Liver (tissue), 9 donors: ENCODE results near the gene ACTR10. TPM values are rescaled to one million over a fixed set of nuclear protein-coding genes. Genes with fewer than 3 reads are reported as not detected.

Experiments used
- DNase-seq: peaks from one replicate; pipeline ENCODE4 v3.0.0-alpha.2; 2017; ENCODE audit warnings: low spot score
- H3K27ac ChIP-seq, 2 donors: one replicate each; pipeline ENCODE4 v1.7.0; 2013; ENCODE audit warnings: inconsistent platforms in 2 of 2, low read length in 2 of 2, control low read depth in 1 of 2, low read depth in 1 of 2, mild to moderate bottlenecking in 1 of 2
- H3K27me3 ChIP-seq, 4 donors: one replicate each; pipeline versions ENCODE4 v1.6.1 to v1.7.0; 2013; ENCODE audit warnings: low read length in 3 of 4, inconsistent platforms in 1 of 4, mild to moderate bottlenecking in 1 of 4, moderate library complexity in 1 of 4; ENCODE audit not compliant: control insufficient read depth in 4 of 4, insufficient read depth in 4 of 4
- H3K36me3 ChIP-seq, 4 donors: one replicate each; pipeline versions ENCODE4 v1.6.1 to v1.7.0; 2013; ENCODE audit warnings: low read length in 3 of 4, mild to moderate bottlenecking in 3 of 4, low read depth in 1 of 4, moderate library complexity in 1 of 4; ENCODE audit not compliant: control insufficient read depth in 4 of 4, insufficient read depth in 3 of 4
- H3K4me1 ChIP-seq, 4 donors: one replicate each; pipeline versions ENCODE4 v1.6.1 to v1.7.0; 2013; ENCODE audit warnings: low read length in 3 of 4, mild to moderate bottlenecking in 3 of 4, moderate library complexity in 1 of 4; ENCODE audit not compliant: control insufficient read depth in 4 of 4, insufficient read depth in 4 of 4
- H3K4me3 ChIP-seq, 3 donors: one replicate each; pipeline versions ENCODE4 v1.6.1 to v1.7.0; 2013; ENCODE audit warnings: low read length in 3 of 3, control low read depth in 1 of 3, low read depth in 1 of 3, mild to moderate bottlenecking in 1 of 3
- H3K9ac ChIP-seq, 2 donors: one replicate each; pipeline ENCODE4 v1.7.0; 2013; ENCODE audit warnings: low read length in 2 of 2, mild to moderate bottlenecking in 2 of 2, moderate library complexity in 2 of 2, control low read depth in 1 of 2, low read depth in 1 of 2
- H3K9me3 ChIP-seq, 4 donors: one replicate each; pipeline versions ENCODE4 v1.6.1 to v1.7.0; 2013; ENCODE audit warnings: low read length in 3 of 4; ENCODE audit not compliant: control insufficient read depth in 4 of 4
- EGR1 ChIP-seq, 2 donors: IDR thresholded peaks; 2 replicates each; pipeline ENCODE4 v1.6.1; 2016 to 2018; ENCODE audit warnings: antibody characterized with exemption in 2 of 2, low read depth in 2 of 2
- FOXA1 ChIP-seq: IDR thresholded peaks from 2 replicates; pipeline ENCODE4 v1.6.1; 2016; ENCODE audit warnings: antibody characterized with exemption
- FOXA2 ChIP-seq: IDR thresholded peaks from 2 replicates; pipeline ENCODE4 v1.6.1; 2016; ENCODE audit warnings: antibody characterized with exemption
- GABPA ChIP-seq, 2 donors: IDR thresholded peaks in 1 of 2; conservative IDR thresholded peaks in 1 of 2; 2 replicates each; pipeline ENCODE4 v1.6.1; 2016; ENCODE audit warnings: antibody characterized with exemption in 2 of 2, mild to moderate bottlenecking in 1 of 2, moderate library complexity in 1 of 2
- HNF4A ChIP-seq, 2 donors: conservative IDR thresholded peaks; 2 replicates each; pipeline ENCODE4 v1.6.1; 2016; ENCODE audit warnings: antibody characterized with exemption in 2 of 2, mild to moderate bottlenecking in 2 of 2
- HNF4G ChIP-seq: IDR thresholded peaks from 2 replicates; pipeline ENCODE4 v1.6.1; 2016; ENCODE audit warnings: antibody characterized with exemption
- JUND ChIP-seq, 2 donors: IDR thresholded peaks; 2 replicates each; pipeline ENCODE4 v1.6.1; 2016; ENCODE audit warnings: antibody characterized with exemption in 2 of 2
- NR2F2 ChIP-seq: IDR thresholded peaks from 2 replicates; pipeline ENCODE4 v1.6.1; 2016; ENCODE audit warnings: antibody characterized with exemption
- RAD21 ChIP-seq, 2 donors: IDR thresholded peaks; 2 replicates each; pipeline ENCODE4 v1.6.1; 2016; ENCODE audit warnings: antibody characterized with exemption in 2 of 2, mild to moderate bottlenecking in 2 of 2
- RXRA ChIP-seq, 2 donors: IDR thresholded peaks; 2 replicates each; pipeline ENCODE4 v1.6.1; 2017 to 2018; ENCODE audit warnings: antibody characterized with exemption in 2 of 2, mild to moderate bottlenecking in 1 of 2
- TAF1 ChIP-seq: conservative IDR thresholded peaks from 2 replicates; pipeline ENCODE4 v1.6.1; 2016; ENCODE audit warnings: antibody characterized with exemption, mild to moderate bottlenecking
- YY1 ChIP-seq: IDR thresholded peaks from 2 replicates; pipeline ENCODE4 v1.6.1; 2016; ENCODE audit warnings: antibody characterized with exemption, mild to moderate bottlenecking
- WGBS: extraction: QIAGEN DNeasy Blood & Tissue Kit; methylation state at CpG from one replicate; pipeline ENCODE4 v1.1.7; 2013; 5-methylcytosine and 5-hydroxymethylcytosine counted together
- polyA plus RNA-seq, 2 donors: library from polyadenylated mRNA; stranded (reverse) in 1 of 2; unstranded in 1 of 2; fragments of 200-250 nt in 1 of 2; fragments of >200 nt in 1 of 2; fragmentation: Nextera tagmentation in 1 of 2; extraction: Ambion mirVana in 1 of 2; gene quantifications; one replicate each; pipeline versions ENCODE4 v1.2.1 to v1.2.3, GENCODE V29; 2013 to 2015
- total RNA-seq, 2 donors: library from RNA; depleted of rRNA; stranded (reverse); fragments of >200 nt; gene quantifications; one replicate each; pipeline ENCODE4 v1.2.3, GENCODE V29; 2014
- TF ChIP-seq, protein P1 (sequence below): IDR thresholded peaks from 2 replicates; pipeline ENCODE4 v1.6.1; 2016; ENCODE audit warnings: antibody characterized with exemption
- TF ChIP-seq, protein P2 (sequence below): IDR thresholded peaks from 2 replicates; pipeline ENCODE4 v1.6.1; 2016; ENCODE audit warnings: antibody characterized with exemption
- TF ChIP-seq, protein P3 (sequence below): fragments of 150-350 bp; IDR thresholded peaks from 2 replicates; pipeline ENCODE4 v1.5.1; 2017; ENCODE audit warnings: improper control_type of control experiment, low read depth, low read length; ENCODE audit not compliant: missing input control
- TF ChIP-seq, protein P4 (sequence below): IDR thresholded peaks from 2 replicates; pipeline ENCODE4 v1.6.1; 2016; ENCODE audit warnings: antibody characterized with exemption, mild to moderate bottlenecking
- TF ChIP-seq, protein P5 (sequence below): IDR thresholded peaks from 2 replicates; pipeline ENCODE4 v1.6.1; 2016; ENCODE audit warnings: antibody characterized with exemption
- donor health status: healthy.
- donor health status: healthy.
- donor health status: healthy.
- donor health status: healthy.
- donor health status: healthy.

Gene ACTR10
- total and polyA plus RNA-seq, 4 donors: 19.2 to 42.0 (median 25.2) TPM

DNA sequence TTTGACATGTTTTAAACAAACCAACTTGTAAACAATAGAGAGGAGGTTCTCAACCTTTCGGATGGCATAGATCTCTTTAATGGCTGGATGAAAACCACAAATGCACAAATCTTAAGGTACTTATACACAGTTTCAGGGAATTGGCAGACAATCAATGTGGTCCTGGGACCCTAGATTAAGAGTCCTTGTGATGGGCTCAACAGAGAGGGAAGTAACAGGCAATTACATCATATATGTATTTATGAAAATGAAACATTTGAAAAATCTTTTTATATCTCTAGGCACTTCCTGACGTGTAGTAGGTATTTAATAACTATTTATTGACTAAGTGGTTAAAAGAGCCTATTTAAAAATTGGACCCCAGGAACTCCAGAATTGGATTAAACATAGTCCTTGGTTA is 897 bp downstream of the ACTR10 start:
- H3K36me3 ChIP-seq: peaks cover 0 to 3% (median 0%) of the 10 kb centered on the region in 4 donors
- H3K4me1 ChIP-seq: peaks cover 5 to 21% (median 12%) of the 10 kb centered on the region in 4 donors
- no peak for TF ChIP-seq RAD21 (IDR thresholded peaks at IDR 0.05)
- TF ChIP-seq TAF1: no peak
- TF ChIP-seq FOXA2: no peak
- TF ChIP-seq, protein P1, sequence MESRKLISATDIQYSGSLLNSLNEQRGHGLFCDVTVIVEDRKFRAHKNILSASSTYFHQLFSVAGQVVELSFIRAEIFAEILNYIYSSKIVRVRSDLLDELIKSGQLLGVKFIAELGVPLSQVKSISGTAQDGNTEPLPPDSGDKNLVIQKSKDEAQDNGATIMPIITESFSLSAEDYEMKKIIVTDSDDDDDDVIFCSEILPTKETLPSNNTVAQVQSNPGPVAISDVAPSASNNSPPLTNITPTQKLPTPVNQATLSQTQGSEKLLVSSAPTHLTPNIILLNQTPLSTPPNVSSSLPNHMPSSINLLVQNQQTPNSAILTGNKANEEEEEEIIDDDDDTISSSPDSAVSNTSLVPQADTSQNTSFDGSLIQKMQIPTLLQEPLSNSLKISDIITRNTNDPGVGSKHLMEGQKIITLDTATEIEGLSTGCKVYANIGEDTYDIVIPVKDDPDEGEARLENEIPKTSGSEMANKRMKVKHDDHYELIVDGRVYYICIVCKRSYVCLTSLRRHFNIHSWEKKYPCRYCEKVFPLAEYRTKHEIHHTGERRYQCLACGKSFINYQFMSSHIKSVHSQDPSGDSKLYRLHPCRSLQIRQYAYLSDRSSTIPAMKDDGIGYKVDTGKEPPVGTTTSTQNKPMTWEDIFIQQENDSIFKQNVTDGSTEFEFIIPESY: no peak
- H3K4me3 ChIP-seq: peak overlapping the region; percentile 78 to 88 (median 86)
- no peak overlapping the region for H3K27ac ChIP-seq
- DNase-seq: no peak
- no peaks in the 10 kb centered on the region for H3K9me3 ChIP-seq
- peak overlapping the region; percentile 86 to 92 for H3K9ac ChIP-seq
- H3K27me3 ChIP-seq: no peaks in the 10 kb centered on the region
- WGBS: 2% methylated on average over 2 of the region's 2 CpGs

DNA sequence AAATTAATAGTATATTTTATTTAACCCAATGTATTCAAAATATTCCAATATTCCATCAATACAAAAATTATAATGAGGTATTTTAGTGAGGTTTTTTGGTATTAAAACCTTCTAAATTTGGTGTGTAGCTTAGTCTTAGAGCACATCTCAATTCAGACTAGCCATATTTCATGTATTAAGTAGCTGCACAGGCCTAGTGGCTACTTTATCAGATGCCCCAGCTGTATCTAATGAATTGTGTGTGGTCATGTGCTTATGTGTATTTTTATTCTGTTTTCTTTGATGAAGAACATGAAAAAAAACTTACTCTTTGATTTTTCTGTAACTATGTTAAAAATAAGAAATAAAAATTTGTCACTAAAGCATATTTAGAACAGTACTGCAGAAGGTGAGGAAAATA is 13.2 kb downstream of the ACTR10 start:
- H3K27me3 ChIP-seq: no peaks in the 10 kb centered on the region
- H3K4me1 ChIP-seq: no peaks in the 10 kb centered on the region
- DNase-seq: no peak
- no peak overlapping the region for H3K27ac ChIP-seq
- no peak overlapping the region for H3K4me3 ChIP-seq
- TF ChIP-seq JUND (IDR thresholded peaks at IDR 0.05) (no peak), RXRA (IDR thresholded peaks at IDR 0.05) (no peak), FOXA2 (no peak), TAF1 (no peak), EGR1 (IDR thresholded peaks at IDR 0.05; ENCODE audit: low read depth in 2 of 2) (no peak), GABPA (IDR thresholded peaks at IDR 0.05 in 1 of 2, conservative IDR thresholded peaks at IDR 0.05 in 1 of 2) (no peak), YY1 (no peak), NR2F2 (no peak), HNF4G (no peak), HNF4A (conservative IDR thresholded peaks at IDR 0.05) (no peak), RAD21 (IDR thresholded peaks at IDR 0.05) (no peak), FOXA1 (no peak)
- TF ChIP-seq, protein P1: no peak
- TF ChIP-seq, protein P2, sequence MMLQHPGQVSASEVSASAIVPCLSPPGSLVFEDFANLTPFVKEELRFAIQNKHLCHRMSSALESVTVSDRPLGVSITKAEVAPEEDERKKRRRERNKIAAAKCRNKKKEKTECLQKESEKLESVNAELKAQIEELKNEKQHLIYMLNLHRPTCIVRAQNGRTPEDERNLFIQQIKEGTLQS: no peak
- TF ChIP-seq, protein P3, sequence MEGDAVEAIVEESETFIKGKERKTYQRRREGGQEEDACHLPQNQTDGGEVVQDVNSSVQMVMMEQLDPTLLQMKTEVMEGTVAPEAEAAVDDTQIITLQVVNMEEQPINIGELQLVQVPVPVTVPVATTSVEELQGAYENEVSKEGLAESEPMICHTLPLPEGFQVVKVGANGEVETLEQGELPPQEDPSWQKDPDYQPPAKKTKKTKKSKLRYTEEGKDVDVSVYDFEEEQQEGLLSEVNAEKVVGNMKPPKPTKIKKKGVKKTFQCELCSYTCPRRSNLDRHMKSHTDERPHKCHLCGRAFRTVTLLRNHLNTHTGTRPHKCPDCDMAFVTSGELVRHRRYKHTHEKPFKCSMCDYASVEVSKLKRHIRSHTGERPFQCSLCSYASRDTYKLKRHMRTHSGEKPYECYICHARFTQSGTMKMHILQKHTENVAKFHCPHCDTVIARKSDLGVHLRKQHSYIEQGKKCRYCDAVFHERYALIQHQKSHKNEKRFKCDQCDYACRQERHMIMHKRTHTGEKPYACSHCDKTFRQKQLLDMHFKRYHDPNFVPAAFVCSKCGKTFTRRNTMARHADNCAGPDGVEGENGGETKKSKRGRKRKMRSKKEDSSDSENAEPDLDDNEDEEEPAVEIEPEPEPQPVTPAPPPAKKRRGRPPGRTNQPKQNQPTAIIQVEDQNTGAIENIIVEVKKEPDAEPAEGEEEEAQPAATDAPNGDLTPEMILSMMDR: no peak
- TF ChIP-seq, protein P4, sequence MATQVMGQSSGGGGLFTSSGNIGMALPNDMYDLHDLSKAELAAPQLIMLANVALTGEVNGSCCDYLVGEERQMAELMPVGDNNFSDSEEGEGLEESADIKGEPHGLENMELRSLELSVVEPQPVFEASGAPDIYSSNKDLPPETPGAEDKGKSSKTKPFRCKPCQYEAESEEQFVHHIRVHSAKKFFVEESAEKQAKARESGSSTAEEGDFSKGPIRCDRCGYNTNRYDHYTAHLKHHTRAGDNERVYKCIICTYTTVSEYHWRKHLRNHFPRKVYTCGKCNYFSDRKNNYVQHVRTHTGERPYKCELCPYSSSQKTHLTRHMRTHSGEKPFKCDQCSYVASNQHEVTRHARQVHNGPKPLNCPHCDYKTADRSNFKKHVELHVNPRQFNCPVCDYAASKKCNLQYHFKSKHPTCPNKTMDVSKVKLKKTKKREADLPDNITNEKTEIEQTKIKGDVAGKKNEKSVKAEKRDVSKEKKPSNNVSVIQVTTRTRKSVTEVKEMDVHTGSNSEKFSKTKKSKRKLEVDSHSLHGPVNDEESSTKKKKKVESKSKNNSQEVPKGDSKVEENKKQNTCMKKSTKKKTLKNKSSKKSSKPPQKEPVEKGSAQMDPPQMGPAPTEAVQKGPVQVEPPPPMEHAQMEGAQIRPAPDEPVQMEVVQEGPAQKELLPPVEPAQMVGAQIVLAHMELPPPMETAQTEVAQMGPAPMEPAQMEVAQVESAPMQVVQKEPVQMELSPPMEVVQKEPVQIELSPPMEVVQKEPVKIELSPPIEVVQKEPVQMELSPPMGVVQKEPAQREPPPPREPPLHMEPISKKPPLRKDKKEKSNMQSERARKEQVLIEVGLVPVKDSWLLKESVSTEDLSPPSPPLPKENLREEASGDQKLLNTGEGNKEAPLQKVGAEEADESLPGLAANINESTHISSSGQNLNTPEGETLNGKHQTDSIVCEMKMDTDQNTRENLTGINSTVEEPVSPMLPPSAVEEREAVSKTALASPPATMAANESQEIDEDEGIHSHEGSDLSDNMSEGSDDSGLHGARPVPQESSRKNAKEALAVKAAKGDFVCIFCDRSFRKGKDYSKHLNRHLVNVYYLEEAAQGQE: no peak
- TF ChIP-seq, protein P5, sequence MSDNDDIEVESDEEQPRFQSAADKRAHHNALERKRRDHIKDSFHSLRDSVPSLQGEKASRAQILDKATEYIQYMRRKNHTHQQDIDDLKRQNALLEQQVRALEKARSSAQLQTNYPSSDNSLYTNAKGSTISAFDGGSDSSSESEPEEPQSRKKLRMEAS: no peak
- no peak overlapping the region for H3K9ac ChIP-seq
- peaks cover 10 to 36% (median 29%) of the 10 kb centered on the region in 4 donors for H3K36me3 ChIP-seq
- H3K9me3 ChIP-seq: no peaks in the 10 kb centered on the region
